ENCODE data around the gene LARP1. TPM values are rescaled to one million over a fixed set of nuclear protein-coding genes. Genes with fewer than 3 reads are reported as not detected.
"Not testable (repeated sequence)": the region's sequence is repeated elsewhere in the genome, so short reads cannot be mapped to it uniquely, and the experiment has no call there.

LARP1 gene
- total RNA-seq, 2 donors from 2014 or later, result 99.8 to 129 TPM

DNA sequence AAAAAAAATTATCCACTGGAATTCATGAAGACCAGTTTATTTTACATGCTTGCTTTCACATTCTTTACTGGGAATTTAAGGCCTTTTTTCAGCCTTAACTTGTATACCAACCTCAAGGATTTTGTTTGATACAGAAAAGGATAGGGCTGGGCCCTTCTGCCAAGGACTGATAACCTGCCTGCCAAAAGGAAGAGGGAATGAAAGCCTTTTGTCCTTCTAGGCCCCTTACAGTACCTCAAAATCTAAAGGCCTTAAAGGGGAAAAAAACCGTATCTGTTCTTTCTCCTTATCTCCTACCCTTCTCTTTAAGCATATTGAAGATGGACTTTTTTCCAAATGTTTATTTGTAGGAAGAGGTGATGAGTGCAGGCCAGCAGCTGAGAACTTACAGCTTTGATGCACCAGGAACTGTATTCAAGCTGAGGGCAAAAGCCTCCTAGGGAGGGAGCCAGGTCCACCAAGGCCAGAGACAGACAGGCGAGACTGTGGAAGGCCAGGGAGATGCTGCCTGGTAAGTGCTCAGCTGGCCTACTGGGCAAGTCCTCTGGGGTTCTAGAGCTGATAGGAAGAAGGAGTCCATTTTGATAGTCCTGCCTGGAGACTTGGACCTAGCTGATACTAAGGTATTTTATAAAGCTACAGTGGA lies 63.4 kb downstream of the LARP1 start:
- ATAC-seq (ENCODE audit: insufficient number of reproducible peaks, low FRiP score, low read depth), result no peak
- H3K36me3 ChIP-seq, result peaks cover 59% of the 10 kb centered on the region
- DNase-seq (ENCODE audit: low spot score), result no peak

DNA sequence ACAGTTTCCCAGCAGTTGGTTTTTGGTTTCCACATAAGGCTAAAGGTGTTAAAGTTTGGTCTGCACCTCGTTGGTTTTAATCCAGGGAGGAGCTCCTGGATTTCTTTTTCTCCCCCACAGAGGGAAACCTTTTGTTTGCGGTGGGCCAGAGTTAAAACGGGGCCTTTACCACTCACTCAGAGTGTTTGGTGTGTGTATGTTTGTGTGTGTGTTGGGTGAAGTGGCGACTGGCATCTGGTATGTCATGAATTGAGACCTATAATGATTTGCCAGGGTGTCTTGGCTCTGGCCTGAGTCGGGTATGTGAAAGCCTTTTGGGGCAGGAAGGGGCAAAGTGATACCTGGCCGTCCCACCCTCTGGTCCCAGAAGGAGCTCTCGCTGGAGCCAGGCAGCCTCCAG lies 64.4 kb downstream of the LARP1 start:
- Histone ChIP-seq H3K27ac (no peak overlapping the region), H3K27me3 (replicated peaks; ENCODE audit: insufficient read depth) (no peaks in the 10 kb centered on the region), H3K4me3 (no peak overlapping the region), H3K4me1 (ENCODE audit: control insufficient read depth in 1 of 2, low read depth in 2 of 2) (no peaks in the 10 kb centered on the region), H3K9me3 (no peaks in the 10 kb centered on the region), H3K36me3 (peaks cover 61% of the 10 kb centered on the region)
- DNase-seq (ENCODE audit: low spot score), result no peak
- ATAC-seq (ENCODE audit: insufficient number of reproducible peaks, low FRiP score, low read depth), result no peak
- TF ChIP-seq, protein P1, sequence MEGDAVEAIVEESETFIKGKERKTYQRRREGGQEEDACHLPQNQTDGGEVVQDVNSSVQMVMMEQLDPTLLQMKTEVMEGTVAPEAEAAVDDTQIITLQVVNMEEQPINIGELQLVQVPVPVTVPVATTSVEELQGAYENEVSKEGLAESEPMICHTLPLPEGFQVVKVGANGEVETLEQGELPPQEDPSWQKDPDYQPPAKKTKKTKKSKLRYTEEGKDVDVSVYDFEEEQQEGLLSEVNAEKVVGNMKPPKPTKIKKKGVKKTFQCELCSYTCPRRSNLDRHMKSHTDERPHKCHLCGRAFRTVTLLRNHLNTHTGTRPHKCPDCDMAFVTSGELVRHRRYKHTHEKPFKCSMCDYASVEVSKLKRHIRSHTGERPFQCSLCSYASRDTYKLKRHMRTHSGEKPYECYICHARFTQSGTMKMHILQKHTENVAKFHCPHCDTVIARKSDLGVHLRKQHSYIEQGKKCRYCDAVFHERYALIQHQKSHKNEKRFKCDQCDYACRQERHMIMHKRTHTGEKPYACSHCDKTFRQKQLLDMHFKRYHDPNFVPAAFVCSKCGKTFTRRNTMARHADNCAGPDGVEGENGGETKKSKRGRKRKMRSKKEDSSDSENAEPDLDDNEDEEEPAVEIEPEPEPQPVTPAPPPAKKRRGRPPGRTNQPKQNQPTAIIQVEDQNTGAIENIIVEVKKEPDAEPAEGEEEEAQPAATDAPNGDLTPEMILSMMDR (IDR thresholded peaks at IDR 0.05), result no peak

More for the DNA sequence above, 63.4 kb downstream of the LARP1 start:
- no peaks in the 10 kb centered on the region for H3K27me3 ChIP-seq (replicated peaks; ENCODE audit: insufficient read depth)
- no peaks in the 10 kb centered on the region for H3K4me1 ChIP-seq (ENCODE audit: control insufficient read depth in 1 of 2, low read depth in 2 of 2)
- TF ChIP-seq, protein P1 (IDR thresholded peaks at IDR 0.05), result no peak
- no peak overlapping the region for H3K4me3 ChIP-seq
- no peaks in the 10 kb centered on the region for H3K9me3 ChIP-seq
- peak overlapping the region in 1 of 2 donors; percentile 27 for H3K27ac ChIP-seq

DNA sequence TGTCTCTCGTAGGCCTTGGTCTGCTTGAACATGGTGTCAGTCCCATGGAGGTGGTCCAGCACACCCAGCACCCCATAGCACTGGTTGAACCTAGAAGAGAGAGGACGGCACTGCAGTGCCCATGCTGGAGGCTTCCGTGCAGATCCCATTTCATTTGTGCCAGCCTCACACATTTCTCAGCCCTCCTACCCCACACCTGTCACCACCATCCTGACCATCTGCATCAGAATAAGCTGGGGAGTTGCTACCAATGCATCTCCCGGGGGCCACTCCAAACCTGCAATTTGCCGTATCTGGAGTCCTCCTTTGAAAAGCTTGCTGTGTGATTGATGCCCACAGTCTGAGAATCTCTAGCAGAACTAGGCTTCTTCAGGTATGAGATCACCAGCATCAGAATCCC lies 65.2 kb downstream of the LARP1 start:
- Histone ChIP-seq H3K27me3 (replicated peaks; ENCODE audit: insufficient read depth) (no peaks in the 10 kb centered on the region), H3K36me3 (peaks cover 55% of the 10 kb centered on the region), H3K4me1 (ENCODE audit: control insufficient read depth in 1 of 2, low read depth in 2 of 2) (no peaks in the 10 kb centered on the region), H3K9me3 (no peaks in the 10 kb centered on the region), H3K27ac (no peak overlapping the region), H3K4me3 (no peak overlapping the region)
- no peak for DNase-seq (ENCODE audit: low spot score)
- ATAC-seq (ENCODE audit: insufficient number of reproducible peaks, low FRiP score, low read depth), result no peak
- TF ChIP-seq, protein P1 (IDR thresholded peaks at IDR 0.05), result no peak

DNA sequence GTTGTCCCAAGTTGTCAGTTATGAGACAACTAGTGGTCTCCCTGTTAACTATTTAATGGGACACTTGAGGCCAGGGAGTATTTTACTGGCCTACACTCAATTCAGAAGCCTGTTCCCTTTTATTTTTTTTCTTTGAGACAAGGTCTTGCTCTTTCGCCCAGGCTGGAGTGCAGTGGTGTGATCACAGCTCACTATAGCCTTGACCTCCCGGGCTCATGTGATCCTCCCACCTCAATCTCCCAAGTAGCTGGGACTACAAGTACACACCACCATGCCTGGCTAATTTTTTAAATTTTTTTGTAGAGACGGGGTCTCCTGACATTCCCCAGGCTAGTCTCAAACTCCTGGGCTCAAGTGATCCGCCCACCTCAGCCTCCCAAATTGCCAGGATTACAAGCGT lies 67.7 kb downstream of the LARP1 start:
- H3K36me3 ChIP-seq, result peaks cover 47% of the 10 kb centered on the region
- not testable (repeated sequence) for DNase-seq (ENCODE audit: low spot score); H3K27me3 ChIP-seq (replicated peaks; ENCODE audit: insufficient read depth); H3K4me3 ChIP-seq; H3K9me3 ChIP-seq; H3K27ac ChIP-seq; ATAC-seq (ENCODE audit: insufficient number of reproducible peaks, low FRiP score, low read depth); H3K4me1 ChIP-seq (ENCODE audit: control insufficient read depth in 1 of 2, low read depth in 2 of 2)

DNA sequence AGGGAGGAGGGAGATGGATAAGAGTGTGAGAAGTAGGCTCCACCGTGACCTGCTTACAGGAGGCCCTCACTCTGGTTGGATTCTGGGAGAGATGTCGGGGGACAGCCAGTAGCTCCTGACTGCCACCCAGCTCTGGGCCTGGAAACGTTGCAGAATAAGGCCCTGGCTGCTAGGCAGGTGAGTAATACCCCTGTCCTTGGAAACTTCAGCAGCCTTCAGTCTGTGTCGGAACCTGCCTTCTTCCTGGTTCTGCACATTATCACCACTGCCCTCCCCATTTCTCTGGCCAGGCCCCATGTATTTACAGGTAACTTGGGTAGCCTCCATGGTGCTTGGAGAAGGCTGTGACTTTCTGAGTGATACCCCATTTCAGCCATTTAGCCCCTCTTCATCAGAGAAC lies 68.4 kb downstream of the LARP1 start:
- TF ChIP-seq, protein P1 (IDR thresholded peaks at IDR 0.05), result no peak
- no peak overlapping the region for H3K27ac ChIP-seq
- H3K27me3 ChIP-seq (replicated peaks; ENCODE audit: insufficient read depth), result no peaks in the 10 kb centered on the region
- H3K4me1 ChIP-seq (ENCODE audit: control insufficient read depth in 1 of 2, low read depth in 2 of 2), result no peaks in the 10 kb centered on the region
- no peak overlapping the region for H3K4me3 ChIP-seq
- peaks cover 43% of the 10 kb centered on the region for H3K36me3 ChIP-seq
- ATAC-seq (ENCODE audit: insufficient number of reproducible peaks, low FRiP score, low read depth) (no peak), DNase-seq (ENCODE audit: low spot score) (no peak)
- no peaks in the 10 kb centered on the region for H3K9me3 ChIP-seq

DNA sequence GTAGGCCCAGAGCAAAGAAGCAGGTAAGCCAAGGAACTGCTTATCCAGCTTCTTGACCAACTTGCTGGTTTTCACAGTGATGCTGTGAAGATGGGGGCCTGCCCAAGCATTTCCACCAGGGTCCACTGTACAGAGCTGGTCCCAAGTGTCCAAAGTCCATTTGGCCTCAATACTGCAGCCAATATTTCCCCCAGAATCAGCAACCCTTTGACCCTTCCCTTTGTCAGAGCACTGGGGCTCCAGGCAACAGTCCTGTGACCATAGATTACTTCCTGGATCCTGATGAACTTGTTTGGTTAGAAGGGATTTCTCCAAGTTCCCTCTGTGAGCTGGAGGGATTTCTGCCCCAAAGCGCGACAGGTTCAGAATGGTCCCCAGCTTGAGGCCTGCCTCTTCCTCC lies 68.9 kb downstream of the LARP1 start:
- H3K27me3 ChIP-seq (replicated peaks; ENCODE audit: insufficient read depth), result no peaks in the 10 kb centered on the region
- no peak overlapping the region for H3K27ac ChIP-seq
- H3K4me1 ChIP-seq (ENCODE audit: control insufficient read depth in 1 of 2, low read depth in 2 of 2), result no peaks in the 10 kb centered on the region
- H3K36me3 ChIP-seq, result peaks cover 41% of the 10 kb centered on the region
- TF ChIP-seq, protein P1 (IDR thresholded peaks at IDR 0.05), result no peak
- DNase-seq (ENCODE audit: low spot score), result no peak
- H3K4me3 ChIP-seq, result no peak overlapping the region
- ATAC-seq (ENCODE audit: insufficient number of reproducible peaks, low FRiP score, low read depth), result no peak
- H3K9me3 ChIP-seq, result no peaks in the 10 kb centered on the region
